GM23248 (cell line): ENCODE measurements around the gene SLC17A1.

ENCODE experiments used
- EZH2 ChIP-seq: fragments of 200-600 bp; sonication (generic); IDR thresholded peaks from 2 replicates; pipeline ENCODE4 v1.6.1; 2018; ENCODE audit warnings: antibody characterized with exemption, mild to moderate bottlenecking; ENCODE audit not compliant: insufficient read depth, poor library complexity, severe bottlenecking
- EZH2phosphoT487 ChIP-seq: fragments of 200-600 bp; sonication (generic); IDR thresholded peaks from 2 replicates; pipeline ENCODE4 v1.6.1; 2018; ENCODE audit warnings: antibody characterized with exemption, moderate library complexity, mild to moderate bottlenecking, low read depth; ENCODE audit not compliant: insufficient read depth

DNA sequence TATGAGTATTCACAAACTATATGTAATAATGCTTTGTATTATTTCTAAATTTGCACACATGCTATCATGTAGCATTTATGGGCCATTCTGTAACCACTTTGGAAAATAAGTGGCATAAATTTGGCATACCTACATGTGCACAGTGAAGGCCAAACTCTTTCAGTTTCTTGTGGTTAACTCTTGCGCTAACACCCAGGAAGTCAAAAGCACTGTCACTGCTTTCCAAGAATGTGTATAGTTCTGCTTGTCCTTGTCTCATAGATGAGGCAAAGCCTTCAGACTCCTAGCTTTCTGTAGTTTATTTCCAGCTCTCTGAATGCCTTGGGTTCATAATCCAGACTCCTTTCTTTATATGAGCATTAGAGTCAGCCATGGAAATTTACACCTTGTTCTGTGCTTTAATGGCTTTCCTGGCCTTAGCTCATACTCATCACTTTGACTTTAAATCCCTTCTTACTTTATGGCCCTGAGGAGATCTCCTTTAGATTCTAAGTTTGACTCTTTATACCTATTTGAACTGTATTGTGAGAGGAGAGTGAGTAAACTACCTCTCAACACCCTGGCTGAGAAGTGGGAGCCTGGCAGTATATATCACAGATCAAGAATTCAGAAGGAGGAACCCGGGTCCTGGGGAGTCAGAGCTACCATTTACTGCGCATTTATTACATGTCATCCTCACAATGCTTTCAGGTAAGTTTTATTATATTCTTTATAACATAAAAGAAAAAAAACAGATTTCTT lies 43.1 kb upstream of the SLC17A1 start:
- TF ChIP-seq EZH2, result no peak
- no peak for TF ChIP-seq EZH2phosphoT487
